Caco-2 (cell line): ENCODE data around the gene KRT86. TPM values are rescaled to one million over a fixed set of nuclear protein-coding genes. Genes with fewer than 3 reads are reported as not detected.

ENCODE experiments used
- BruUV-seq: library from RNA; stranded (reverse); fragments of 400-500 nt; replicated peaks from 2 replicates; lab custom pipeline; 2021; lab: Mats Ljungman, UMichigan
- CTCF ChIA-PET: fragments of 300-600 bp; sonication (Branson Sonifier 250); formaldehyde crosslinking; loops from one replicate; lab custom pipeline; 2022; ENCODE audit warnings: antibody characterized with exemption; lab: Charles Lee
- POLR2A ChIA-PET: fragments of 300-600 bp; sonication (Branson Sonifier 250); formaldehyde crosslinking; loops from one replicate; lab custom pipeline; 2022; ENCODE audit warnings: antibody characterized with exemption; lab: Charles Lee
- DNase-seq, 2 experiments: peaks; one replicate each; pipeline versions ENCODE4 v3.0.0 to v3.0.0-alpha.2; 2020 to 2022
- H3K27me3 ChIP-seq: replicated peaks from 2 replicates; pipeline ENCODE4 v1.6.0; 2011; ENCODE audit warnings: low read length; ENCODE audit not compliant: control insufficient read depth, insufficient read depth
- H3K36me3 ChIP-seq: 2 replicates; pipeline ENCODE4 v1.5.1; 2011; ENCODE audit warnings: low read length; ENCODE audit not compliant: control insufficient read depth, insufficient read depth
- H3K4me1 ChIP-seq: fragments of 250-450 bp; sonication (Bioruptor Pico); 2 replicates; pipeline ENCODE4 v1.5.1; 2020; ENCODE audit warnings: mild to moderate bottlenecking
- H3K4me3 ChIP-seq: 2 replicates; pipeline ENCODE4 v1.5.1; 2011; ENCODE audit warnings: low read depth, mild to moderate bottlenecking, control low read depth, low read length
- H3K9me3 ChIP-seq: fragments of 250-450 bp; sonication (Bioruptor Pico); 2 replicates; pipeline ENCODE4 v1.5.1; 2020; ENCODE audit warnings: mild to moderate bottlenecking, moderate library complexity
- H3K27ac Mint-ChIP-seq: one replicate; pipeline ENCODE4 v1.8.0; 2022; ENCODE audit warnings: mixed read lengths; ENCODE audit not compliant: unreplicated experiment
- H3K27me3 Mint-ChIP-seq: one replicate; pipeline ENCODE4 v1.8.0; 2022; ENCODE audit warnings: mixed read lengths; ENCODE audit not compliant: insufficient read depth, unreplicated experiment
- H3K36me3 Mint-ChIP-seq: one replicate; pipeline ENCODE4 v1.8.0; 2022; ENCODE audit warnings: mild to moderate bottlenecking, mixed read lengths; ENCODE audit not compliant: insufficient read depth, unreplicated experiment
- H3K4me1 Mint-ChIP-seq: one replicate; pipeline ENCODE4 v1.8.0; 2022; ENCODE audit warnings: low read depth, mixed read lengths; ENCODE audit not compliant: unreplicated experiment
- H3K4me3 Mint-ChIP-seq: one replicate; pipeline ENCODE4 v1.8.0; 2022; ENCODE audit warnings: mild to moderate bottlenecking, moderate library complexity, mixed read lengths; ENCODE audit not compliant: unreplicated experiment
- H3K9me3 Mint-ChIP-seq: one replicate; pipeline ENCODE4 v1.8.0; 2022; ENCODE audit warnings: mixed read lengths; ENCODE audit not compliant: unreplicated experiment
- CTCF ChIP-seq, 2 experiments: fragments of 200-600 bp in 1 of 2; IDR thresholded peaks; 1 replicate in 1 of 2; 2 replicates in 1 of 2; pipeline versions ENCODE4 v1.5.1 to v1.8.0; 2011 to 2022; ENCODE audit warnings: antibody characterized with exemption in 1 of 2, control low read depth in 1 of 2, inconsistent platforms in 1 of 2, low read depth in 1 of 2, low read length in 1 of 2, mild to moderate bottlenecking in 1 of 2, moderate library complexity in 1 of 2; ENCODE audit not compliant: insufficient read depth in 1 of 2, severe bottlenecking in 1 of 2, unreplicated experiment in 1 of 2
- intact Hi-C: fragments of 100-400 bp; cut with micrococcal nuclease; formaldehyde crosslinking; loops from one replicate; pipeline ENCODE4 v1.10.0; 2022; ENCODE audit not compliant: unreplicated experiment
- total RNA-seq: library from RNA; stranded (reverse); gene quantifications from 2 replicates; pipeline ENCODE4 v1.2.3, GENCODE V29; 2022

Gene KRT86
- total RNA-seq, 1 experiment from 2014 or later = not detected

DNA sequence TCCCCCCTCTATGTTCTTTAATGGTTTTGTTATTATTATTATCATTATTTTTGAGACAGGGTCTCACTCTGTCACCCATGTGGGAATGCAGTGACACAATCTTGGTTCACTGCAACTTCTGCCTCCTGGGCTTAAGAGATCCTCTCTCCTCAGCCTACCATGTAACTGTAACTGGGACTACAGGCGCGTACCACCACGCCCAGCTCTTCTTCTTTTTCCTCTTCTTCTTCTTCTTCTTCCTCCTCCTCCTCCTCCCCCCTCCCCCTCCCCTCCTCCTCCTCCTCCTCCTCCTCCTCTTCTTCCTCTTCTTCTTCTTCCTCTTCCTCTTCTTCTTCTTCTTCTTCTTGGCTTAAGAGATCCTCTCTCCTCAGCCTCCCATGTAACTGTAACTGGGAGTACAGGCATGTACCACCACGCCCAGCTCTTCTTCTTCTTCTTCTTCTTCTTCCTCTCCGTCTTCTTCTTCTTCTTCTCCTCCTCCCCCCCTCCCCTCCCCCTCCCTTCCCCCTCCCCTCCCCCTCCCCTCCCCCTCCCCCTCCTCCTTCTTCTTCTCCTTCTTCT lies 46.8 kb upstream of the KRT86 start:
- Histone ChIP-seq H3K9me3 (no peaks in the 10 kb centered on the region), H3K36me3 (no peaks in the 10 kb centered on the region), H3K4me3 (no peak overlapping the region), H3K4me1 (peaks cover 59% of the 10 kb centered on the region), H3K27me3 (no peaks in the 10 kb centered on the region)
- no TSS peak for BruUV-seq
- ChIA-PET CTCF (no interaction called here), POLR2A (interaction anchor here (1.0 kb wide), 1 partner anchor 12 kb away, joined by 3 read pairs; no protein-coding TSS in a partner anchor)
- Mint-ChIP-seq H3K4me1 (peaks cover 46% of the 10 kb centered on the region), H3K4me3 (no peak overlapping the region), H3K27me3 (no peaks in the 10 kb centered on the region), H3K9me3 (peaks cover 10% of the 10 kb centered on the region), H3K27ac (no peak overlapping the region), H3K36me3 (no peaks in the 10 kb centered on the region)
- intact Hi-C loops = no loop called here
- no peak for TF ChIP-seq CTCF (IDR thresholded peaks at IDR 0.05; ENCODE audit: insufficient read depth in 1 of 2, low read depth in 1 of 2, low read length in 1 of 2, severe bottlenecking in 1 of 2, unreplicated experiment in 1 of 2)
- no peak for DNase-seq

- ChIA-PET CTCF (no interaction called here), POLR2A (no interaction called here)
- no peak overlapping the region for H3K27ac Mint-ChIP-seq
- H3K9me3 ChIP-seq = no peaks in the 10 kb centered on the region
- H3K4me1 Mint-ChIP-seq = peaks cover 46% of the 10 kb centered on the region
- H3K4me3 Mint-ChIP-seq = no peak overlapping the region
- no peaks in the 10 kb centered on the region for H3K36me3 Mint-ChIP-seq
- H3K9me3 Mint-ChIP-seq = peaks cover 10% of the 10 kb centered on the region
- H3K4me3 ChIP-seq = no peak overlapping the region
- DNase-seq = no peak
- no peaks in the 10 kb centered on the region for H3K27me3 ChIP-seq
- H3K36me3 ChIP-seq = no peaks in the 10 kb centered on the region
- TF ChIP-seq CTCF (IDR thresholded peaks at IDR 0.05; ENCODE audit: insufficient read depth in 1 of 2, low read depth in 1 of 2, low read length in 1 of 2, severe bottlenecking in 1 of 2, unreplicated experiment in 1 of 2) = no peak
- H3K4me1 ChIP-seq = peaks cover 59% of the 10 kb centered on the region
- no peaks in the 10 kb centered on the region for H3K27me3 Mint-ChIP-seq
- intact Hi-C loops = no loop called here
- no TSS peak for BruUV-seq
These were observed 46.1 kb upstream of the KRT86 start for GRCh38 chr12:52228366-52228765.

DNA sequence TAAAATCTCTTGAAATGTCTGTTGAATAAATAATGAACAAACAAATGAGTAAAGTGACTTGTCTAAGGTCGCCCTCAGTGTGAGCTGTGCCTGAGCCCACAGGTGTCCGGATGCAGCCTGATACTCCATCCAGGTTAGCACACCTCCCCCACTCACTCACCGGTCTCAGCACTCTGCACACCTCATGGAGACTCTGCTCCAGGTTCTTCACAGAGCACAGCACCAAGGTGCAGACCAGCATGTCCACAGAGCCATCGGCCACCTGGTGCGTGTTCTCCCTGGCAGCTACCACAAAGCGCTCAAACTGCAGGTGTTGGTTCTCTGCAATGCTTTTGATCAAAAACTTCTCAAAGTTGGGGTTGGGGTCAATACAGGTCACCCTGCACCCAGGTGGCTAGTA lies 45.5 kb upstream of the KRT86 start:
- H3K9me3 Mint-ChIP-seq = peaks cover 10% of the 10 kb centered on the region
- peaks cover 46% of the 10 kb centered on the region for H3K4me1 Mint-ChIP-seq
- ChIA-PET CTCF (no interaction called here), POLR2A (interaction anchor here (0.5 kb wide), 1 partner anchor 331 kb away, joined by 4 read pairs; no protein-coding TSS in a partner anchor)
- H3K4me3 ChIP-seq = no peak overlapping the region
- H3K4me3 Mint-ChIP-seq = no peak overlapping the region
- no peaks in the 10 kb centered on the region for H3K27me3 Mint-ChIP-seq
- no peaks in the 10 kb centered on the region for H3K27me3 ChIP-seq
- no TSS peak for BruUV-seq
- H3K36me3 ChIP-seq = no peaks in the 10 kb centered on the region
- no peaks in the 10 kb centered on the region for H3K36me3 Mint-ChIP-seq
- H3K9me3 ChIP-seq = no peaks in the 10 kb centered on the region
- DNase-seq = no peak
- H3K27ac Mint-ChIP-seq = no peak overlapping the region
- H3K4me1 ChIP-seq = peaks cover 58% of the 10 kb centered on the region
- intact Hi-C loops = no loop called here
- no peak for TF ChIP-seq CTCF (IDR thresholded peaks at IDR 0.05; ENCODE audit: insufficient read depth in 1 of 2, low read depth in 1 of 2, low read length in 1 of 2, severe bottlenecking in 1 of 2, unreplicated experiment in 1 of 2)
